ENCODE data around the gene OR2C3. TPM values are rescaled to one million over a fixed set of nuclear protein-coding genes. Genes with fewer than 3 reads are reported as not detected.
"Not testable (repeated sequence)": the region's sequence is repeated elsewhere in the genome, so short reads cannot be mapped to it uniquely, and the experiment has no call there.

The OR2C3 gene
- total RNA-seq, 2 donors from 2014 or later = not detected

DNA sequence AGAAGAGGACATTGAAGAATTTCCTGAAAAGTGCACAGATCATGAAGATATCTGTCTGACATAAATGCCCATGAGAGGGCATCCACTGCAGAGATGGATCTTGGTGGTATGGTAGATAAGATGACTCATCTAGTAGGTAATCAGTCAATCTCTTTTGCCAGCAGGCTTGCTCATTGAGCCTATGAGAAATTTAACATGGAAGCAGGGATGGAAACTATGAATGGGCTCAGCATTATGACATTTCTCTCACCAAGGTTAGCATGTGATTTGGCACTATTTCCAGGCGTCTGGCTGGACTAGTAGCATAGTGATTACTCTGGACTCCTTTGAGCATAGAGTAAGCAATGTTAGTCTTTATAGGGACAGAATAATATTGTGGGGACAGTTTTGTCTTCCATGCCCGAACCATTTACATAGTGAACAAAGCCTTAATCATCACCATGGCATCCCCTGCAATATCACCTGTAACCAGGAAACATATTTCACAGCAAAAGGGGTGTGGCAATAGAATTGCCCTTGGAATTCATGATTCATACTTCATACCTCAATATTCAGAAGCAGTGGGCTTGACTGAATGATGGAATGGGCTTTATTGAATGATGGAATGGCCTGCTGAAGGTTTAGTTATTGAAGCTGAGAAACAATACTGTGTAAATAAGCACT, 7.3 kb downstream of the OR2C3 start:
- DNase-seq (ENCODE audit: low spot score) = no peak
- intact Hi-C loops (cut with DNase I) = no loop called here

DNA sequence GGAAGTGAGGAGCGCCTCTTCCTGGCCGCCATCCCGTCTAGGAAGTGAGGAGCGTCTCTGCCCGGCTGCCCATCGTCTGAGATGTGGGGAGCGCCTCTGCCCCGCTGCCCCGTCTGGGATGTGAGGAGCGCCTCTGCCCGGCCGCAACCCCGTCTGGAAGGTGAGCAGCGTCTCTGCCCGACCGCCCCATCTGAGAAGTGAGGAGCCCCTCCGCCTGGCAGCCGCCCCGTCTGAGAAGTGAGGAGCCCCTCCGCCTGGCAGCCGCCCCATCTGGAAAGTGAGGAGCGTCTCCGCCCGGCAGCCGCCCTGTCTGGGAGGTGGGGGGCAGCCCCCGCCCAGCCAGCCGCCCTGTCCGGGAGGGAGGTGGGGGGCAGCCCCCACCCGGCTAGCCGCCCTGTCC, 14.4 kb downstream of the OR2C3 start:
- DNase-seq (ENCODE audit: low spot score); intact Hi-C loops (cut with DNase I): not testable (repeated sequence)

DNA sequence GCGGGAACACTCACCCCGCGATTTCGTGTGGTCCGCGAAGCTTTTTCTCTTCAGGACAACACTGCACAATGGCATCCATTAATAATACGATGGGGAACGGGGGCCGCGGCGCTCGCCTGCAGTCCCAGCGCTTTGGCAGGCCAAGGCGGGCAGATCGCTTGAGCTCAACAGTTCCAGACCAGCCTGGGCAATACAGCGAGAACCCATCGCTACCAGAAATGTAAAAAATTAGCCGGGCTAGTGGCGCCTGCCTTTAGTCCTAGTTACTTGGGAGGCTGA, 17.7 kb downstream of the OR2C3 start:
- DNase-seq (ENCODE audit: low spot score) = no peak
- intact Hi-C loops (cut with DNase I) = no loop called here

DNA sequence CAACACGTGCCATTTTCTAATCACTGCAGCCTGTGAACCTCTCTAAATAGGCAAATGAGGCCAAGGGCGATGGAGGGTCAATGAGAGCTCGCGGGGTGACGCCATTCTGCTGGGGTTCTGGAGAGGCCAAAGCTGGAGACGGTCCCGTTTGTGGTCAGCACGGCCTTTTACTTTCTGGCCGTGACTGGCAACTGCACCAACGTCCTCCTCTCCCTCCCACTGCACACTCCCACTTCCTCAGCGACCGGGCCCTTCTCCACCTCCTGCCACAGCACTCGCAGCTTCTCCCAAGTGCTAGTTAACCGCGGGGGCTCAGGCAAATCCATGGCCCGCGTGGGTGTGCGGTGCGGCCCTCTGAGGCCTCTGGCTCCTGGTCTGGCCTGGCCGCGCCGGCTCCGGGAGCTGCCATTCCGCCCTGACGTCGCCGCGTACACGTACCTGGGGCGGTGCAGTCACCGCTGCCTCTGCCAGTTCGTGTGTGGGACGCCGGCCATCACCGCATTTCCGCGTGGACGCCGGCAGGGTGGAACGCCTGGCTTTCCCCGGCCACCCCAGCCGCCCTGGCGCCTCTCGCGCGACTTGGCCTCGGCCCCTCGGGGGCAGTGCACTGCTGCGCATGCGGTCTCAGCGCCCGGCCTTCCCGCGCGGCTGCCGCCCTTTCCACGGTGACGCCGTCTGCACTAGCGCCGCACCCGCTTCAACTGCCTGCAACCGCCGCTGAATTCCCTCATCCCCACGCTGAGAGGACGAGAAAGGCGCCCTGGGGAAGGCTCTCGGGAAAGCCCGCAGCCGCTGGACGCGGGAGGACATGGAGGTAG, 18.2 kb downstream of the OR2C3 start:
- intact Hi-C loops (cut with DNase I) = no loop called here
- DNase-seq (ENCODE audit: low spot score) = no peak

DNA sequence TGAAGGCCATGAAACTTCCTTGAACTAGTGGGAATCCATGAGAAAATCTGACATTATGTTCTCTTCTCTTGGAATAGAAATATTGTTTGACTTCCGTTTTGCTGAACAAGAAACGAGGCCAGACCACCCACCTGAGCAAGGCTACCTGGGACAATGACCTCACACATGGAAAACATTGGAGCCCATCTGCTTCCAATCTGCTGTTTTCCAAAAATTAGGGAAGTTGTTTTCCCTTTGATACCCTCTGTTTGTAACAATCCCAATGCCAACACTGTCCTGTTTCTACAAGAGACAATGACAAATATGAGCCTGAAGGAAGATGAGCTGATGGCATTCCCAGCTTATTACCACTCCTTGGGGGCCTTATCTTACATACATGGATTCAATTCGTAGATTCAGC, 29.4 kb downstream of the OR2C3 start:
- no peak for DNase-seq (ENCODE audit: low spot score)
- intact Hi-C loops (cut with DNase I) = no loop called here

DNA sequence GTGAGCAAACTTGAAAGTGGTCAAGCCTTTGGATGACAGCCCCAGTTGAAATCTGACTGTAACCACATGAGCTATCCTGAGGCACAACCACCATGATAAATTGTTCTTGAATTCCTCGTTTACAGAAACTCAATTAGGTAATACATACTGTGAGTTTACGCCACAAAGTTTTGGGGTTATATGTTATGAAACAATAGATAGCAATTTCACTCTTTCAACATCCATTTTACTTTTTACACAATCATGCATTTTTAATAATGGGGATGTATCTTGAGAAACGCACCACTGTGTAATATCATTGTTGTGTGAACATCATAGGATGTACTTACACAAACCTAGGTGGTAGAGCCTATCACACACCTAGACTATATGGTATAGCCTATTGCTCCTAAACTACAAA, 35.4 kb downstream of the OR2C3 start:
- intact Hi-C loops (cut with DNase I) = no loop called here
- no peak for DNase-seq (ENCODE audit: low spot score)

DNA sequence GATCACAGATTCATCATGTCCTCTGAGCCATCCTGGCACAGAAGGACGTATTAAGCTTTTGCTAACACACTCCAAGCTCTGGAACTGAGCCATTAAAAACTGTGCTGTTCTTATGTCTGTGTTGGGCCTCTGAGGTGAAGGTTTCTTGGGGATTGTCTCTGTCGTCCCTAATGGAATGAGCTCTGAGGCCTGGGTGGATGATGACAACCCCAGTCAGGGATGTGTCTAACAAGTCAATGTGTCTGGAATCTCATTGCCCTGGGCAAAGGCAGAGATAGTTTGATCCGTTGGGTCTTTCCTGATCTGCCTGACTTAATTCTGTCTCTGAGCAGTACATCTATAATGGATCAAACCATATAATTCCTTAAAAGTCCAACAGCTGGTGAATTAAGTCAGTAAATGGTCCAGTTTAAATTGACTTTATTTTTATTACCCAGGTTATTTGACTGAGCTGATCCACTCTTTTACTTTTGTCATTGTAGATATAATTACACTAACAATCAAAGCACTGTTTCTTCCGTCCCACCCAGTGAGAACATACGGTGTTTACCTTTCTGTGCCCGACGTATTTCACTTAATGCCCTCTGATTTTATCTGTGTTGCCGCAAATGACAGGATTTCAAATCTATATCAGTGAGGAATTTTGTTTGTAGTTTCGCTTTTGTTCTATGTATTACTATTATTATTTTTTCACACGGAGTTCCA, 39.5 kb downstream of the OR2C3 start:
- intact Hi-C loops (cut with DNase I) = no loop called here

DNA sequence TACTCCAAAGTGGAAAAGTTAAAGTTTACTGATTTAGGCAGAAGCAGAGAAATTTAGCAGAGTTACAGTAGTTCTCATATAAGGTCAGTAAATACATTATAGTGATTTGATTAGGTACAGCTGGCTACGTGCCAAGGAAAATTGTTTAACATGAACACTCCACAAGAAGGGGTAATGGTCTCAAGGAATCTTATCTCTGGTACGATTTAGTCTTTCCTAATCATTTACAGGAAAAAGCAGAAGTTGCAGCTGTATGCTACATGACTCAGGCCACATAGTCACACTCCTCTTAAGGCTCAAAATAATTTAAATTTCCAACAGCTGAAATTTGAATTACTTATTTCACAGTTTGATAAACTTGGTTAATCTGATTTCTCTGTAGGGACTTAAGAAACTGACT, 41.5 kb downstream of the OR2C3 start:
- no peak for DNase-seq (ENCODE audit: low spot score)
- intact Hi-C loops (cut with DNase I) = no loop called here

More for the DNA sequence above, 39.5 kb downstream of the OR2C3 start:
- no peak for DNase-seq (ENCODE audit: low spot score)

DNA sequence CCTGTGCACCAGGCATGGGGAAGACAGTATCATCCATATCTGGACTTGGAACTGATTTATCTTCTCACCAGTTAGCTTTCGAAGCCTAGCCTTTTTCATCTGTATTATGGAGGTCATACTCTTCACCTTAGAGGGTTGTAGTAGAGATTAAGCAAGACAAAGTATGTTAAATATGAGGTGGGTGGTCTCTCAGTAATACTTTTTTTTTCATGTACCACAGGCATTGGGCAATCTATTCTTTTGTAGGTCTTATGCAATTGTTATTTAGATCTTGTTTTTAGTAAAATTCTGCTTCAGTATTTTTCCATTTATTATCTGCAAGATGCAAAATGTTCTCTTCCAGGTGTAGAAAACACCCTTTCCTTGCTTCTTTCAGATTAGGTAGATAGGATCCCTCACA, 43.1 kb downstream of the OR2C3 start:
- intact Hi-C loops (cut with DNase I) = no loop called here
- no peak for DNase-seq (ENCODE audit: low spot score)

DNA sequence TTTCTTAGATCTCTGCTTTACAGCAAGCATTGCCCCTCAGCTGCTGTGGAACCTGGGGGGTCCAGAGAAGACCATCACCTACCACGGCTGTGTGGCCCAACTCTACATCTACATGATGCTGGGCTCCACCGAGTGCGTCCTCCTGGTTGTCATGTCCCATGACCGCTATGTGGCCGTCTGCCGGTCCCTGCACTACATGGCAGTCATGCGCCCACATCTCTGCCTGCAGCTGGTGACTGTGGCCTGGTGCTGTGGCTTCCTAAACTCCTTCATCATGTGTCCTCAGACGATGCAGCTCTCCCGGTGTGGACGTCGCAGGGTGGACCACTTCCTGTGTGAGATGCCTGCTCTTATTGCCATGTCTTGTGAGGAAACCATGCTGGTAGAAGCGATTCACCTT, 44.9 kb downstream of the OR2C3 start:
- intact Hi-C loops (cut with DNase I) = no loop called here
- DNase-seq (ENCODE audit: low spot score) = no peak

DNA sequence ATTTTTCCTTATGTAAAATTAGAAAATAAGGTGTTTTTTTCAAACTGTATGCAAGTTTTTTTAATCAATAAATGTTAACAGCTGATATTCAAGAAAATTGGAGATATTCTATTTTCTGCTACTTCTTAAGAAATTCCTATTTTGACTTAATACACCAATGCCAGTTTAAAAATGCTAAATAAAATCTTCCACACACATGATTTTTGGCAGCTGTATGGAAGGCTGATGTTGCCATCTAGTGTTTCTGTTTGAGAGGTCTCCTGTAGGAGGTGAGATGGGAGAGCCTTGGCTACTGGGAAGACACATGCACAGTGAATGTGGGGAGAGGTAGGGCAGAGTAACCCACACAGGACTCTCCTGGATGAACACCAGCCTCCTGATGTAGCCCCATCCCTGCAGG, 49.2 kb downstream of the OR2C3 start:
- intact Hi-C loops (cut with DNase I) = loop anchor here (10.0 kb wide), 2 partner anchors 92 to 102 kb away; no protein-coding TSS in a partner anchor
- DNase-seq (ENCODE audit: low spot score) = no peak

DNA sequence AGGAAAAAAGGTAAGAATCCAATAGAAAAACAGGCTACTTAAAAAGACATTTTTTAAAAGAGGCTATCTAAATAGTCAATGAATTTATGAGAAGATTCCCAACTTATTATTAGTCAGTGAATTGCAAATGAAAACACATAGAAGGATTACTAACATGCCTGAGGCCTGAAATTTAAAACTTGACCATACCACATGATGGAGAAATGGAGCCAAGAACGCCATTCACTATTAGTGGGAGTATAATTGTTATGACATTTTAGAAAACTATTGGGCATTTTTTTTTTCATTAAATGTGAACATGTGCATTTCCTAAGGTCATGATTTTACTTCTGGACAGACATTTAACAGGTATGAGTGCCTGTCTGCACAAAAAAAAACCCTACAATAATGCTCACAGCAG, 53.5 kb downstream of the OR2C3 start:
- intact Hi-C loops (cut with DNase I) = loop anchor here (10.0 kb wide), 2 partner anchors 88 to 98 kb away; no protein-coding TSS in a partner anchor

DNA sequence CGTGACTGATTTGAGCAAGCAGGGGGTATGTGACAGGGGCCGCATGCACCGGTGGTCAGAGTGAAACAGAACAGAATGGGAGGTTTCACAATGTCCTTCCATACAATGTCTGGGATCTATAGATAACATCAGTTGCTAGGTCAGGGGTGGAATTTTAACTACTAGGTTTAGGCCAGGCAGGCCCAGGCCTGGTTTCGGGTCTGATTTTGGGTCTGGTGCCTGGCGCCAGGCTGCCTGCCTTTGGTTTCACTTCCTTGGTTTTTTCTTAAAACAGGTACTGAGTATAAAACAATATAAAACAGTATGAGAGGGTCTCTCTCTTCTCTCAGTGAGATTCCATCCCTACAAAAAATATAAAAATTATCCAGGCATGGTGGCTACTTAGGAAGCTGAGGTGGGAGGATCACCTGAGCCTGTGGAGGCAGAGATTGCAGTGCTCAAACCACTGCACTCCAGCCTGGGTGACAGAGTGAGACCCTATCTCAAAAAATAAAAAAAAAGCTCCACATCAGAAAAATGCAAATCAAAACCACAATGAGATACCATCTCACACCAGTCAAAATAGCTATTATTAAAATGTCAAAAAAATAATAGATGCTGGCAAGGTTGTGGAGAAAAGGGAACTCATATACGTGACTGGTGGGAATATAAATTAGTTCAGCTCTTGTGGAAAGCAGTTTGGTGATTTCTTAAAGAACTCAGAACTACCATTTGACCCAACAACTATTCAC, 59.7 kb downstream of the OR2C3 start:
- intact Hi-C loops (cut with DNase I); DNase-seq (ENCODE audit: low spot score): not testable (repeated sequence)

More for the DNA sequence above, 53.5 kb downstream of the OR2C3 start:
- no peak for DNase-seq (ENCODE audit: low spot score)

DNA sequence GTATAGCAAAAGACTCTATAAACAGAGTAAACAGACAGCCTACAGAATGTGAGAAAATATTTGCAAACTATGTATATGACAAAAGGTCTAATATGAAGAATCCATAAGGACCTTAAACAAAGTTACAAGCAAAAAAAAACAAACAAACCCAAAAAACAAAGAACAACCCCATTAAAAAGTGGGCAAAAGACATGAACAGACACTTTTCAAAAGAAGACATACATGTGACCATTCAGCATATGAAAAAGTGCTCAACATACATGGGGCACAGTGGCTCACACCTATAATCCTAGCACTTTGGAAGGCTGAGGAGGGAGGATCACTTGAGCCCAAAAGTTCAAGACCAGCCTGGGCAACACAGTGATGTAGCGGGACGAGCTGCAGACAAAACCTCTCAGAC, 60.4 kb downstream of the OR2C3 start:
- intact Hi-C loops (cut with DNase I) = no loop called here
- no peak for DNase-seq (ENCODE audit: low spot score)

Other genes with a start within 250 kb of the OR2C3 start
- gene ZNF496, start 204.6 kb downstream of the OR2C3 start, total RNA-seq = 10 to 100 TPM; 18.8 to 19.3 TPM
- gene NLRP3, start 120.3 kb downstream of the OR2C3 start, total RNA-seq = 1 to 10 TPM; 3.0 to 3.1 TPM
- gene OR2B11, start 78.3 kb downstream of the OR2C3 start, total RNA-seq = not detected
- gene GCSAML, start 12.7 kb upstream of the OR2C3 start, total RNA-seq = under 1 TPM; 0.29 to 0.60 TPM
- not detected for gene OR2G2, start 51.9 kb upstream of the OR2C3 start, total RNA-seq
- gene OR2G3, start 69.1 kb upstream of the OR2C3 start, total RNA-seq = not detected
- gene OR13G1, start 143.3 kb upstream of the OR2C3 start, total RNA-seq = not detected
- gene OR6F1, start 180.2 kb upstream of the OR2C3 start, total RNA-seq = not detected
- not detected for gene OR14K1, start 202.2 kb upstream of the OR2C3 start, total RNA-seq
- not detected for gene OR14A2, start 211.7 kb upstream of the OR2C3 start, total RNA-seq
- gene OR1C1, start 224.1 kb upstream of the OR2C3 start, total RNA-seq = not detected

Measured in posterior vena cava (tissue), 2 donors.